ENCODE results near the gene DLGAP1. TPM values are rescaled to one million over a fixed set of nuclear protein-coding genes. Genes with fewer than 3 reads are reported as not detected.

Gene DLGAP1
- total RNA-seq, 1 experiment from 2014 or later, result 0.39 TPM

- CTCF ChIA-PET, result no interaction called here
- Histone ChIP-seq H3K27ac (ENCODE audit: low read depth, low read length) (no peak overlapping the region), H3K9me2 (ENCODE audit: insufficient read depth) (no peaks in the 10 kb centered on the region), H4K20me1 (ENCODE audit: insufficient read depth) (no peaks in the 10 kb centered on the region; the same call in 1 of the 2 replicates), H3K4me1 (ENCODE audit: control insufficient read depth in 1 of 2, insufficient read depth in 2 of 2, low read length in 2 of 2) (no peaks in the 10 kb centered on the region), H3K79me2 (ENCODE audit: insufficient read depth, low read length) (no peaks in the 10 kb centered on the region), H3K36me3 (ENCODE audit: control insufficient read depth in 1 of 2, insufficient read depth in 2 of 2, low read length in 2 of 2) (no peaks in the 10 kb centered on the region), H3K9ac (ENCODE audit: low read length) (no peak overlapping the region), H3K27me3 (ENCODE audit: insufficient read depth, low read length) (no peaks in the 10 kb centered on the region), H3K4me3 (replicated peaks in 1 of 2; ENCODE audit: low read depth in 1 of 2, low read length in 2 of 2) (no peak overlapping the region), H3K9me3 (ENCODE audit: control insufficient read depth in 1 of 2, insufficient read depth in 1 of 2, low read depth in 1 of 2, low read length in 2 of 2) (peaks cover 4 to 6% of the 10 kb centered on the region in 2 experiments; a peak in 2 of 4 replicates), H3K4me2 (ENCODE audit: low read length) (no peak overlapping the region), H2AFZ (ENCODE audit: low read depth, low read length, poor library complexity, severe bottlenecking) (no peak overlapping the region)
- DNase-seq (ENCODE audit: low read depth, low spot score) (no peak), ATAC-seq (no peak)
- intact Hi-C loops (cut with micrococcal nuclease), result no loop called here
- BruUV-seq (replicated peaks), result no TSS peak
- POLR2A ChIA-PET, result no interaction called here
- RAD21 ChIA-PET (ENCODE audit: low non-redundant PET in 1 of 2, low total read pairs in 2 of 2, uncharacterized antibody in 2 of 2, unreplicated experiment in 2 of 2), result no interaction called here
- TF ChIP-seq EGR1 (IDR thresholded peaks at IDR 0.05; ENCODE audit: low read depth) (no peak), POLR2AphosphoS5 (IDR thresholded peaks at IDR 0.05; ENCODE audit: low read depth, low read length) (no peak), CTCF (IDR thresholded peaks at IDR 0.05 in 2 of 3, conservative IDR thresholded peaks at IDR 0.05 in 1 of 3; ENCODE audit: borderline replicate concordance in 1 of 3, insufficient read depth in 1 of 3, low read depth in 2 of 3, low read length in 2 of 3) (no peak), YY1 (IDR thresholded peaks at IDR 0.05; ENCODE audit: extremely low read depth, insufficient replicate concordance, low read depth, low read length) (no peak), SP1 (IDR thresholded peaks at IDR 0.05; ENCODE audit: low read depth) (no peak), RAD21 (IDR thresholded peaks at IDR 0.05; ENCODE audit: low read depth) (no peak), POLR2A (IDR thresholded peaks at IDR 0.05; ENCODE audit: borderline replicate concordance, extremely low read depth, insufficient read depth, insufficient read length) (no peak), SIN3A (IDR thresholded peaks at IDR 0.05; ENCODE audit: low read depth) (no peak)
Observed at GRCh38 chr18:4391859-4392258, 63.2 kb downstream of the DLGAP1 start.

- Histone ChIP-seq H3K27ac (ENCODE audit: low read depth, low read length) (no peak overlapping the region), H3K36me3 (ENCODE audit: control insufficient read depth in 1 of 2, insufficient read depth in 2 of 2, low read length in 2 of 2) (no peaks in the 10 kb centered on the region), H3K27me3 (ENCODE audit: insufficient read depth, low read length) (no peaks in the 10 kb centered on the region), H3K4me3 (replicated peaks in 1 of 2; ENCODE audit: low read depth in 1 of 2, low read length in 2 of 2) (no peak overlapping the region), H3K9ac (ENCODE audit: low read length) (no peak overlapping the region), H3K4me2 (ENCODE audit: low read length) (no peak overlapping the region), H3K79me2 (ENCODE audit: insufficient read depth, low read length) (no peaks in the 10 kb centered on the region), H3K9me3 (ENCODE audit: control insufficient read depth in 1 of 2, insufficient read depth in 1 of 2, low read depth in 1 of 2, low read length in 2 of 2) (peaks cover 0 to 12% of the 10 kb centered on the region in 2 experiments; a peak in 2 of 4 replicates), H3K4me1 (ENCODE audit: control insufficient read depth in 1 of 2, insufficient read depth in 2 of 2, low read length in 2 of 2) (no peaks in the 10 kb centered on the region), H2AFZ (ENCODE audit: low read depth, low read length, poor library complexity, severe bottlenecking) (no peak overlapping the region), H4K20me1 (ENCODE audit: insufficient read depth) (no peaks in the 10 kb centered on the region; the same call in 1 of the 2 replicates), H3K9me2 (ENCODE audit: insufficient read depth) (no peaks in the 10 kb centered on the region)
- CTCF ChIA-PET, result no interaction called here
- RAD21 ChIA-PET (ENCODE audit: low non-redundant PET in 1 of 2, low total read pairs in 2 of 2, uncharacterized antibody in 2 of 2, unreplicated experiment in 2 of 2), result no interaction called here
- BruUV-seq (replicated peaks), result no TSS peak
- DNase-seq (ENCODE audit: low read depth, low spot score) (no peak), ATAC-seq (no peak)
- POLR2A ChIA-PET, result interaction anchor here (0.6 kb wide), 1 partner anchor 1793 kb away, joined by 5 read pairs; no protein-coding TSS in a partner anchor
- intact Hi-C loops (cut with micrococcal nuclease), result no loop called here
- TF ChIP-seq CBX3 (IDR thresholded peaks at IDR 0.05; ENCODE audit: low read depth) (no peak), EZH2phosphoT487 (IDR thresholded peaks at IDR 0.05; ENCODE audit: borderline replicate concordance) (no peak), RAD21 (IDR thresholded peaks at IDR 0.05; ENCODE audit: low read depth) (no peak), SP1 (IDR thresholded peaks at IDR 0.05; ENCODE audit: low read depth) (no peak), POLR2AphosphoS5 (IDR thresholded peaks at IDR 0.05; ENCODE audit: low read depth, low read length) (no peak), ELF1 (IDR thresholded peaks at IDR 0.05; ENCODE audit: borderline replicate concordance, low read depth) (no peak), ZBTB33 (IDR thresholded peaks at IDR 0.05; ENCODE audit: extremely low read depth, insufficient replicate concordance, low read length) (no peak), CTCF (IDR thresholded peaks at IDR 0.05 in 2 of 3, conservative IDR thresholded peaks at IDR 0.05 in 1 of 3; ENCODE audit: borderline replicate concordance in 1 of 3, insufficient read depth in 1 of 3, low read depth in 2 of 3, low read length in 2 of 3) (no peak)
- TF ChIP-seq, protein P1, sequence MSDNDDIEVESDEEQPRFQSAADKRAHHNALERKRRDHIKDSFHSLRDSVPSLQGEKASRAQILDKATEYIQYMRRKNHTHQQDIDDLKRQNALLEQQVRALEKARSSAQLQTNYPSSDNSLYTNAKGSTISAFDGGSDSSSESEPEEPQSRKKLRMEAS (IDR thresholded peaks at IDR 0.05), result no peak
Observed at GRCh38 chr18:4385876-4386275, 69.2 kb downstream of the DLGAP1 start.

Measured in HCT116 (cell line).